ENCODE results near the gene CYP39A1.

Gene CYP39A1

GRCh38 chr6:46509981-46510510 is 142.6 kb downstream of the CYP39A1 start:
- DNase-seq = no peak

DNA sequence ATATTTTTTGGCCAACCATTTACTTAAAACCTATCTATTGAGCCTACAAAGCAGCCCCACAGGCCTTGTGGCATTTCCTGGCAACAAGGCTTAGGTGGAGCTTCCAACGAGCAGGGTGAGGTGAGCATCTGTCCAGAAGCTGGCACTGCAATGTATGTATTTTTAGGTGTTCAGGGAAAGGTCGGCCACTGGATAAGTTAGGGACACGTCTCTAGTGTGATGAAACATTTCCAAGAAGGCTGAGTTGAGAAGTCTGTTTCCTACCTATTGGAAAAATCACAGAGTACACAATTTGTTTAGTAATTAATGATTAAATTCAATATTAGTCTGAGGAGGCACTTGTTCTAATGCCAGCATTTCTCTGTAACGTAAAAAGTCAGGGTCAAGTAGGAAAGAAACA is 143.6 kb downstream of the CYP39A1 start:
- no peak for DNase-seq

DNA sequence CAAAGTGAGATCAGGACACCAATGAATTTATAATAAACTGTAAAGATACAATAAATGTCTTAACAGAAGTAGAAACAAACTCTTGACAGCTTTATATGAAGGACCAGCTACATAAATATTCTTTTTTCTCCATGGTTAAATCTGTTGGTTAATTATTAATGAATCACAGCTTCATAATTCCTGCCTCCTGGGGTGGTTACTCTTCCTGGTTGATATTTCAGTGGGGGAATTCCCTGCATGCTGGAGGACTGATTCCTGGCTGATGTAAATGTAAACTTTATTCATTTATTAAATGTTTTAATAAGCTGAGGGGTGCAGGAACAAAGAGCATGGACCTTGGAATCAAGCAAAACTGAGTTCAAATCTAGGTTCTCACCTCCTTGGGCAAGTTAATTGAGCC is 145.2 kb downstream of the CYP39A1 start:
- no peak for DNase-seq

GRCh38 chr6:46505693-46506512 is 146.7 kb downstream of the CYP39A1 start:
- no peak for DNase-seq

DNA sequence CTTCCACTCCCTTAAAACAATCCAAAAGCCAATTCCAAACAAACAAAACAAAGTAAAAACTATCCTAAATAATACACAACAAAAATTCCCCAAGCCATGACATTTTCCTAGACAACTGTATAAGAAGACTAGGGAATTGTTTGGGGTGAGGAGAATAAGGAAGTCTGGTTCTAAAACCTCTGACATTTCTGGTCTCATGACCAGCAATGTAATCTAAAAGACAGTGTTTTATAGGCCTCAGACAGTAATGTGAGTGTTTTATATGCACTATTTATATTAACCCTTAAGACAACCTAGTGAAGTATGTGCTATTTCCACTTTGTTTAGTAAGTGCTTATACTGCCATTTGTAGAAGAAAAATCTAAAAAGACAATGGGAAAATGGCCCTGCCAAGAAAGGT is 148.4 kb downstream of the CYP39A1 start:
- DNase-seq = no peak

- DNase-seq = no peak
These were observed 150.0 kb downstream of the CYP39A1 start for GRCh38 chr6:46502486-46503119.

- no peak for DNase-seq
These were observed 151.2 kb downstream of the CYP39A1 start for GRCh38 chr6:46501136-46502089.

DNA sequence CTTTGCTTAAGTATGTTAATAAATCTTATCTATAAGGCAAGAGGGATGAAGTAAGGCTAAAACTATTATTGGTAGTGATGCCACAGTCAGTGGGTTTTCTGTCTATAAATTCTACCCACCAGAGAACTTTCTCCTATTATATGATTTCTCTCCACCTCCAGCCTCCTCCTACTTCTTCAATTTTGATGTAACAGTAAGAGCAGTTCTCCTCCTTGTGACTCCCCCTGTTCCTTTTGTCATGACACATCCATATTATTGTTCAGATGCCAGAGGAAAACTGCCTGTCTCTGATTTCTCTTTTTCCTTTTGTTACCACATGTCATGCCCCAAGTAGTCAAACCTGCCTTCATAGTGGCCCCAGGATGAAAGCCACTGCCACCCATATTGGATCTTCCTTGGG is 152.2 kb downstream of the CYP39A1 start:
- DNase-seq = no peak
